ENCODE data around the gene PCDH12.

GRCh38 chr5:141909212-141909611 lies 48.8 kb downstream of the PCDH12 start:
- TF ChIP-seq CTCF (conservative IDR thresholded peaks at IDR 0.05) (no peak), ZFX (IDR thresholded peaks at IDR 0.05) (no peak)

Data from C4-2B (cell line).